Measurements from ENCODE around the gene LMF1.

- TF ChIP-seq CTCF (IDR thresholded peaks at IDR 0.05): no peak
- TF ChIP-seq POLR2A (IDR thresholded peaks at IDR 0.05): no peak
Measured at GRCh38 chr16:915546-915945, 55.2 kb downstream of the LMF1 start.
